HG03378 (cell line): Measurements from ENCODE around the gene CCDC3.

Experiments used
- ATAC-seq: cut with Tn5 transposase; IDR thresholded peaks from one replicate; pipeline ENCODE4 v1.9.1; 2021; ENCODE audit warnings: mild to moderate bottlenecking, moderate library complexity; ENCODE audit not compliant: unreplicated experiment

CCDC3 gene

GRCh38 chr10:12927896-12928295 is 73.6 kb downstream of the CCDC3 start:
- no peak for ATAC-seq

GRCh38 chr10:12925845-12926244 is 75.7 kb downstream of the CCDC3 start:
- no peak for ATAC-seq

GRCh38 chr10:12924911-12925310 is 76.6 kb downstream of the CCDC3 start:
- ATAC-seq = no peak

- ATAC-seq = no peak
These were observed 79.2 kb downstream of the CCDC3 start for GRCh38 chr10:12922117-12922900.

GRCh38 chr10:12921163-12921562 is 80.3 kb downstream of the CCDC3 start:
- no peak for ATAC-seq

- ATAC-seq = no peak
These were observed 81.9 kb downstream of the CCDC3 start for GRCh38 chr10:12919574-12919973.

GRCh38 chr10:12916587-12916986 is 84.9 kb downstream of the CCDC3 start:
- no peak for ATAC-seq

GRCh38 chr10:12915637-12916168 is 85.8 kb downstream of the CCDC3 start:
- ATAC-seq = no peak

- ATAC-seq = no peak
These were observed 87.4 kb downstream of the CCDC3 start for GRCh38 chr10:12914111-12914510.

GRCh38 chr10:12911795-12912194 is 89.7 kb downstream of the CCDC3 start:
- ATAC-seq = no peak

- ATAC-seq = no peak
These were observed 90.7 kb downstream of the CCDC3 start for GRCh38 chr10:12910835-12911234.

- no peak for ATAC-seq
These were observed 91.7 kb downstream of the CCDC3 start for GRCh38 chr10:12909836-12910185.

- ATAC-seq = no peak
These were observed 92.2 kb downstream of the CCDC3 start for GRCh38 chr10:12909182-12909835.

GRCh38 chr10:12908773-12909172 is 92.7 kb downstream of the CCDC3 start:
- ATAC-seq = no peak

GRCh38 chr10:12907656-12908055 is 93.9 kb downstream of the CCDC3 start:
- no peak for ATAC-seq

- no peak for ATAC-seq
These were observed 95.4 kb downstream of the CCDC3 start for GRCh38 chr10:12906051-12906541.

GRCh38 chr10:12905067-12905466 is 96.4 kb downstream of the CCDC3 start:
- ATAC-seq = no peak

- no peak for ATAC-seq
These were observed 98.6 kb downstream of the CCDC3 start for GRCh38 chr10:12902851-12903358.

GRCh38 chr10:12902135-12902572 is 99.4 kb downstream of the CCDC3 start:
- no peak for ATAC-seq

- ATAC-seq = no peak
These were observed 102.0 kb downstream of the CCDC3 start for GRCh38 chr10:12899546-12899945.

GRCh38 chr10:12898271-12898670 is 103.2 kb downstream of the CCDC3 start:
- no peak for ATAC-seq

- no peak for ATAC-seq
These were observed 104.2 kb downstream of the CCDC3 start for GRCh38 chr10:12897278-12897677.
